Common myeloid progenitor, CD34-positive (primary cell): ENCODE data around the gene FAM171A1.

Experiments used
- CTCF ChIA-PET: fragments of 350-600 bp; sonication (Branson Sonifier 250); formaldehyde crosslinking; loops from one replicate; lab custom pipeline; 2021; ENCODE audit warnings: antibody characterized with exemption; lab: Charles Lee
- POLR2A ChIA-PET: fragments of 350-600 bp; sonication (Branson Sonifier 250); formaldehyde crosslinking; loops from one replicate; lab custom pipeline; 2021; ENCODE audit warnings: antibody characterized with exemption; lab: Charles Lee
- DNase-seq, 3 donors: peaks; one replicate each; pipeline versions ENCODE4 v3.0.0 to v3.0.0-alpha.2; 2013
- H3K27ac ChIP-seq, 2 experiments: 1 replicate in 1 of 2; 2 replicates in 1 of 2; pipeline ENCODE4 v1.7.0; 2013; ENCODE audit warnings: inconsistent platforms in 2 of 2, low read length in 2 of 2, mild to moderate bottlenecking in 2 of 2, low read depth in 1 of 2, moderate library complexity in 1 of 2; ENCODE audit not compliant: severe bottlenecking in 2 of 2, insufficient read depth in 1 of 2, poor library complexity in 1 of 2
- H3K27me3 ChIP-seq, 5 experiments: replicated peaks in 2 of 5; 1 replicate in 3 of 5; 2 replicates in 2 of 5; pipeline versions ENCODE4 v1.6.1 to v1.7.0; 2013; ENCODE audit warnings: low read length in 4 of 5, mild to moderate bottlenecking in 2 of 5, moderate library complexity in 2 of 5, inconsistent platforms in 1 of 5; ENCODE audit not compliant: insufficient read depth in 5 of 5, control insufficient read depth in 4 of 5
- H3K36me3 ChIP-seq, 4 experiments: 1 replicate in 2 of 4; 2 replicates in 2 of 4; pipeline versions ENCODE4 v1.6.1 to v1.7.0; 2013; ENCODE audit warnings: low read length in 3 of 4, control low read depth in 1 of 4, mild to moderate bottlenecking in 1 of 4; ENCODE audit not compliant: control insufficient read depth in 4 of 4, insufficient read depth in 4 of 4
- H3K4me1 ChIP-seq, 4 experiments: 1 replicate in 3 of 4; 2 replicates in 1 of 4; pipeline versions ENCODE4 v1.6.1 to v1.7.1; 2013; ENCODE audit warnings: low read length in 3 of 4, mild to moderate bottlenecking in 3 of 4, control low read depth in 1 of 4, inconsistent platforms in 1 of 4, moderate library complexity in 1 of 4; ENCODE audit not compliant: control insufficient read depth in 4 of 4, insufficient read depth in 4 of 4; ENCODE audit errors: control extremely low read depth in 1 of 4
- H3K4me3 ChIP-seq, 7 experiments: 1 replicate in 4 of 7; 2 replicates in 3 of 7; pipeline versions ENCODE4 v1.5.1 to v1.7.0; 2013; ENCODE audit warnings: mild to moderate bottlenecking in 7 of 7, low read length in 6 of 7, moderate library complexity in 6 of 7, inconsistent platforms in 2 of 7, low read depth in 2 of 7, control low read depth in 1 of 7; ENCODE audit not compliant: insufficient read depth in 4 of 7, control insufficient read depth in 1 of 7; ENCODE audit errors: extremely low read depth in 1 of 7
- H3K9me3 ChIP-seq, 5 experiments: 1 replicate in 4 of 5; 2 replicates in 1 of 5; pipeline versions ENCODE4 v1.6.1 to v1.7.1; 2013; ENCODE audit warnings: low read length in 4 of 5, mild to moderate bottlenecking in 2 of 5, inconsistent platforms in 1 of 5, low read depth in 1 of 5, moderate library complexity in 1 of 5; ENCODE audit not compliant: control insufficient read depth in 4 of 5, insufficient read depth in 2 of 5; ENCODE audit errors: control extremely low read depth in 1 of 5
- WGBS: methylation state at CpG from one replicate; pipeline ENCODE4 v1.1.5; 2013; ENCODE audit not compliant: insufficient coverage; 5-methylcytosine and 5-hydroxymethylcytosine counted together

The FAM171A1 gene

GRCh38 chr10:15265056-15265455, 106.0 kb downstream of the FAM171A1 start:
- POLR2A ChIA-PET, result no interaction called here
- WGBS, result 90% methylated on average over 3 of the region's 7 CpGs
- Histone ChIP-seq H3K27ac (no peak overlapping the region), H3K9me3 (peaks cover 0 to 9% (median 0%) of the 10 kb centered on the region in 5 experiments), H3K4me1 (no peaks in the 10 kb centered on the region), H3K36me3 (no peaks in the 10 kb centered on the region), H3K4me3 (no peak overlapping the region), H3K27me3 (peaks cover 0 to 21% (median 7%) of the 10 kb centered on the region in 5 experiments)
- DNase-seq, result peak in 1 of 3 donors; percentile 2
- CTCF ChIA-PET, result no interaction called here

GRCh38 chr10:15263657-15264323, 107.3 kb downstream of the FAM171A1 start:
- Histone ChIP-seq H3K36me3 (no peaks in the 10 kb centered on the region), H3K4me1 (no peaks in the 10 kb centered on the region), H3K27me3 (peaks cover 0 to 27% (median 7%) of the 10 kb centered on the region in 5 experiments), H3K27ac (no peak overlapping the region), H3K4me3 (no peak overlapping the region), H3K9me3 (no peaks in the 10 kb centered on the region)
- 100% methylated on average over 7 of the region's 8 CpGs for WGBS
- ChIA-PET POLR2A (no interaction called here), CTCF (no interaction called here)
- DNase-seq, result no peak

GRCh38 chr10:15262036-15262713, 108.9 kb downstream of the FAM171A1 start:
- peak; percentile 13 to 49 (median 46) for DNase-seq
- Histone ChIP-seq H3K4me1 (no peaks in the 10 kb centered on the region), H3K36me3 (no peaks in the 10 kb centered on the region), H3K9me3 (no peaks in the 10 kb centered on the region), H3K4me3 (no peak overlapping the region), H3K27ac (no peak overlapping the region), H3K27me3 (peaks cover 0 to 35% (median 7%) of the 10 kb centered on the region in 5 experiments)
- WGBS, result 46% methylated on average over 10 of the region's 10 CpGs
- ChIA-PET POLR2A (no interaction called here), CTCF (interaction anchor here (0.5 to 1.5 kb wide), 6 partner anchors 12 to 1227 kb away, joined by 3 to 4 read pairs (median 3); no protein-coding TSS in a partner anchor)

GRCh38 chr10:15259136-15259535, 112.0 kb downstream of the FAM171A1 start:
- no peak for DNase-seq
- Histone ChIP-seq H3K36me3 (no peaks in the 10 kb centered on the region), H3K4me3 (no peak overlapping the region), H3K9me3 (no peaks in the 10 kb centered on the region), H3K27ac (no peak overlapping the region), H3K4me1 (peaks cover 0 to 5% (median 2%) of the 10 kb centered on the region in 4 experiments), H3K27me3 (peaks cover 2 to 34% (median 7%) of the 10 kb centered on the region in 5 experiments)
- ChIA-PET POLR2A (no interaction called here), CTCF (interaction anchor here (1.7 kb wide), 1 partner anchor 112 kb away, joined by 3 read pairs; the partner anchor contains the start of gene FAM171A1)
- WGBS, result 96% methylated on average over 2 of the region's 2 CpGs

- Histone ChIP-seq H3K4me3 (no peak overlapping the region), H3K27ac (no peak overlapping the region), H3K36me3 (no peaks in the 10 kb centered on the region), H3K9me3 (no peaks in the 10 kb centered on the region), H3K4me1 (peaks cover 0 to 5% (median 2%) of the 10 kb centered on the region in 4 experiments), H3K27me3 (peaks cover 2 to 32% (median 4%) of the 10 kb centered on the region in 5 experiments)
- CTCF ChIA-PET, result interaction anchor here (1.7 kb wide), 1 partner anchor 113 kb away, joined by 3 read pairs; the partner anchor contains the start of gene FAM171A1
- POLR2A ChIA-PET, result no interaction called here
- no peak for DNase-seq
- whole genome bisulfite sequencing, result 94% methylated on average over 4 of the region's 6 CpGs
Measured at GRCh38 chr10:15258255-15258654, 112.8 kb downstream of the FAM171A1 start.

GRCh38 chr10:15255961-15256360, 115.1 kb downstream of the FAM171A1 start:
- Histone ChIP-seq H3K4me1 (peaks cover 0 to 5% (median 2%) of the 10 kb centered on the region in 4 experiments), H3K27ac (no peak overlapping the region), H3K4me3 (no peak overlapping the region), H3K9me3 (no peaks in the 10 kb centered on the region), H3K27me3 (peaks cover 0 to 23% (median 4%) of the 10 kb centered on the region in 5 experiments), H3K36me3 (no peaks in the 10 kb centered on the region)
- ChIA-PET CTCF (no interaction called here), POLR2A (no interaction called here)
- no peak for DNase-seq
- 98% methylated on average over 4 of the region's 6 CpGs for WGBS
